ENCODE data around the gene IMMP2L. TPM values are rescaled to one million over a fixed set of nuclear protein-coding genes. Genes with fewer than 3 reads are reported as not detected.

The IMMP2L gene
- total RNA-seq, 1 donor from 2014 or later = 29.7 TPM

DNA sequence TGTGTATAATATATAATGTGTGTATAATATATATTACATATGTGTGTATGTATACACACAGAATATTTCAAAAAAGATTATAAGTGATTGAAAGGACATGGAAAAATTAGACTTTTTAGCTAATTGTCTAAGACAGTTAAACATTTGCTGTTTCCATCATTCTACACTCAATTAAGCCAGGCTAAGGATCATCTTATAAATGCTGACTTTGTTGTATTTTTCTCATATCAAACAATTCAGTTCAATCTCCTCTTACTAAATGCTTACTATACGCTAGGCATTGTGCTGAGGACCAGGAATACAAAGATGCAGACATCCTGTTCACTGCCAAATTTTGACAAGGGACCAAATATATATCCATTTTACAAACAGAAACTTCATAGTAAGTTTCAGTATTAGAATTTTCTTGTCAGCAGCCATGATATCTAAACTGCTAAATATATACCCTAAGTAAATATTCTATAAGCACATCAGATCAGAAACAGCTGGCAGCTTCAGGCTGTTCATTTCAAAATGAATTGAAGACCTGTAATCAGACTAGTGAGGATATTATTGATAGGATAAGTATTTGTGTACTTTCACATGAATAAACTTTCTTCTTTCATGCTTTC is 481.7 kb downstream of the IMMP2L start:
- TF ChIP-seq, protein P1, sequence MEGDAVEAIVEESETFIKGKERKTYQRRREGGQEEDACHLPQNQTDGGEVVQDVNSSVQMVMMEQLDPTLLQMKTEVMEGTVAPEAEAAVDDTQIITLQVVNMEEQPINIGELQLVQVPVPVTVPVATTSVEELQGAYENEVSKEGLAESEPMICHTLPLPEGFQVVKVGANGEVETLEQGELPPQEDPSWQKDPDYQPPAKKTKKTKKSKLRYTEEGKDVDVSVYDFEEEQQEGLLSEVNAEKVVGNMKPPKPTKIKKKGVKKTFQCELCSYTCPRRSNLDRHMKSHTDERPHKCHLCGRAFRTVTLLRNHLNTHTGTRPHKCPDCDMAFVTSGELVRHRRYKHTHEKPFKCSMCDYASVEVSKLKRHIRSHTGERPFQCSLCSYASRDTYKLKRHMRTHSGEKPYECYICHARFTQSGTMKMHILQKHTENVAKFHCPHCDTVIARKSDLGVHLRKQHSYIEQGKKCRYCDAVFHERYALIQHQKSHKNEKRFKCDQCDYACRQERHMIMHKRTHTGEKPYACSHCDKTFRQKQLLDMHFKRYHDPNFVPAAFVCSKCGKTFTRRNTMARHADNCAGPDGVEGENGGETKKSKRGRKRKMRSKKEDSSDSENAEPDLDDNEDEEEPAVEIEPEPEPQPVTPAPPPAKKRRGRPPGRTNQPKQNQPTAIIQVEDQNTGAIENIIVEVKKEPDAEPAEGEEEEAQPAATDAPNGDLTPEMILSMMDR (IDR thresholded peaks at IDR 0.05; ENCODE audit: unreplicated experiment) = no peak
- no peak for DNase-seq (ENCODE audit: low spot score, unreplicated experiment)
- Mint-ChIP-seq H3K36me3 (ENCODE audit: insufficient read depth) (no peaks in the 10 kb centered on the region), H3K9me3 (ENCODE audit: low read depth) (peaks cover 4% of the 10 kb centered on the region), H3K4me1 (ENCODE audit: low read depth) (no peaks in the 10 kb centered on the region), H3K27me3 (no peaks in the 10 kb centered on the region), H3K4me3 (ENCODE audit: low read depth) (no peak overlapping the region), H3K27ac (no peak overlapping the region)

DNA sequence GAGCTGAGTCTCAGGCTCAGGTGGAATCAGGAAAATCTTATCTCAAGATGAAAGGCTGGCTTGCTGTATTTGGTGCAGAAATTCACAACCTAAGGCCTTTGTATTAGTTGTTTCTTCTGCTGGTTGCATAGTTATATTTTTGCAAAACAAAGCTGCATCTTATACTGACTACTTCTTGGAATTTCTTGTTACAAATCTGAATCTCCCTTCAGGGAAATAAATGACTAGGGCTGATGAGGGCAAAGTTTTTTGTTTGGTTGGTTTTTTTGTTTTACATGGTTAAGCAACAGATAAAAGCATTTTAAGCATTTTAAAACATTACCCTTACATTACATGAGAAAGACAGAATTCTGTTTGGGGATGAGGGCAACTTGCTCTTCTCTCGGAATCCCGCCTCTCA is 485.3 kb downstream of the IMMP2L start:
- TF ChIP-seq, protein P1 (IDR thresholded peaks at IDR 0.05; ENCODE audit: unreplicated experiment) = no peak
- H3K4me1 Mint-ChIP-seq (ENCODE audit: low read depth) = peaks cover 1% of the 10 kb centered on the region
- H3K27ac Mint-ChIP-seq = no peak overlapping the region
- H3K9me3 Mint-ChIP-seq (ENCODE audit: low read depth) = no peaks in the 10 kb centered on the region
- no peaks in the 10 kb centered on the region for H3K27me3 Mint-ChIP-seq
- no peak for DNase-seq (ENCODE audit: low spot score, unreplicated experiment)
- no peak overlapping the region for H3K4me3 Mint-ChIP-seq (ENCODE audit: low read depth)
- peaks cover 1% of the 10 kb centered on the region for H3K36me3 Mint-ChIP-seq (ENCODE audit: insufficient read depth)

DNA sequence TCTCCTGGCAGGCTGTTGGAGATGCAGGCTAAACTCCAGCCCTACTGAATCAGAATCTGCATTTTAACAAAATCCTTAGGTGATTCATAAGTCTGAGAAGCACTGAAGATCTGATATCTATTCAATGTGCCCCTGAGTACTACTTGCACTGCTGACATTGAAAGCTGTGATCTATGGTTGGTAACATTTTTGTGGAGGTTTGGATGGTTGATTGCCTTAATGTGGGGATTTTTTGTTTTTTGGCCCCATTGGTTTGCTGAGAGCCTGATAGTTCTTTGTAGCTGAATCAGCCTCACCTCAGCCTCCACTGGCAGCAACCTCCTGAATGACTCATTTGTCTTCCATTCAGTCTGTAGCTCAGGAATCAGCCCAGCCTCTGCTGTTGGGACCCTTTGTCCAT is 486.1 kb downstream of the IMMP2L start:
- Mint-ChIP-seq H3K4me3 (ENCODE audit: low read depth) (no peak overlapping the region), H3K9me3 (ENCODE audit: low read depth) (no peaks in the 10 kb centered on the region), H3K27ac (no peak overlapping the region), H3K36me3 (ENCODE audit: insufficient read depth) (peaks cover 1% of the 10 kb centered on the region), H3K4me1 (ENCODE audit: low read depth) (peaks cover 1% of the 10 kb centered on the region), H3K27me3 (no peaks in the 10 kb centered on the region)
- no peak for DNase-seq (ENCODE audit: low spot score, unreplicated experiment)
- TF ChIP-seq, protein P1 (IDR thresholded peaks at IDR 0.05; ENCODE audit: unreplicated experiment) = no peak

DNA sequence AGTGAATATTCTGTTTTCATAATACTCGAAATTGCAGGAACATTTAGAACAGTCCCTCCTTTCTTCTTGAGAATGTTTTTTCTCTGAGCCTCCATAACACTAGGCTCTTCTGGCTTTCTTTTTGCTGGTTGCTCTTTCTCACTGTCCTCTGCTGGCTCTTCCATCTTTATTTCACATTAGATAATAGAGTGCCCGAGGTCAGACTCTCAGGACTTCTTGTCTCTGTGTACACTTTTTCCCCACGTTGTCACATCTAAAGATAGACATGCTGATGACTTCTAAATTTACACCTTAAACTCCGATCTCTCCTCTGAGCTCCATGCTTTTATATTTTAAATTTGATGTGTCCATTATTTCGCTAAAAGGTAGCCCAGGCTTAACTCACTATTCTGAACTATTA is 486.8 kb downstream of the IMMP2L start:
- Mint-ChIP-seq H3K27ac (no peak overlapping the region), H3K4me3 (ENCODE audit: low read depth) (no peak overlapping the region), H3K27me3 (no peaks in the 10 kb centered on the region), H3K36me3 (ENCODE audit: insufficient read depth) (peaks cover 1% of the 10 kb centered on the region), H3K4me1 (ENCODE audit: low read depth) (peaks cover 1% of the 10 kb centered on the region), H3K9me3 (ENCODE audit: low read depth) (no peaks in the 10 kb centered on the region)
- TF ChIP-seq, protein P1 (IDR thresholded peaks at IDR 0.05; ENCODE audit: unreplicated experiment) = no peak
- no peak for DNase-seq (ENCODE audit: low spot score, unreplicated experiment)

DNA sequence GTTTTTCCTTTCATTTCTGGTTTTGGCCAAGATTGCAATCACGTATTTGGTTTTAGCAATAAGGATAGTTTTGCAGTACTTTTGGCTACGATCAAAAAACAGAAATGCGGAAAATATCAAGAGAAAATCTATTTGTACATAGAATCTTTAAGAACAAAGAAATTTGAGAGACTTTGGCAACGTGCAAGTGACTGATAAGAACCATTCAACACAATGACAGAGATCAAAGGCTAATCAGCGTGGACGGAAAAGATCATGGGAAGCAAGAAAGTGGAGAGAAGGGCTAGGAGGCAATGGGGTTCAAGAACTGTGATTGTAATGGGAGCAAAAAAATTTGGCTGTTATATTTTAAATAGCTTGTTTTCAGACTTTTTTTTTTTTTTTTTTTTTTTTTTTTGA is 487.5 kb downstream of the IMMP2L start:
- peaks cover 1% of the 10 kb centered on the region for H3K4me1 Mint-ChIP-seq (ENCODE audit: low read depth)
- TF ChIP-seq, protein P1 (IDR thresholded peaks at IDR 0.05; ENCODE audit: unreplicated experiment) = no peak
- no peaks in the 10 kb centered on the region for H3K9me3 Mint-ChIP-seq (ENCODE audit: low read depth)
- peaks cover 1% of the 10 kb centered on the region for H3K36me3 Mint-ChIP-seq (ENCODE audit: insufficient read depth)
- no peak overlapping the region for H3K27ac Mint-ChIP-seq
- no peaks in the 10 kb centered on the region for H3K27me3 Mint-ChIP-seq
- DNase-seq (ENCODE audit: low spot score, unreplicated experiment) = no peak
- no peak overlapping the region for H3K4me3 Mint-ChIP-seq (ENCODE audit: low read depth)

Data from progenitor cell of endocrine pancreas (in vitro differentiated cells).